NCI-H345 treated with DMSO at 0.1 percent for 48 hours (cell line): ENCODE data around the gene BLOC1S4.
A peak's percentile ranks its signal among the peaks of the same experiment; 100 is the strongest.
"Not testable (repeated sequence)": the region's sequence is repeated elsewhere in the genome, so short reads cannot be mapped to it uniquely, and the experiment has no call there.

Experiments used
- DNase-seq: peaks from one replicate; lab custom pipeline; 2025; ENCODE audit not compliant: unreplicated experiment; lab: John Stamatoyannopoulos, UW

The BLOC1S4 gene

GRCh38 chr4:6716018-6716911, at the start of gene BLOC1S4:
TSS of gene BLOC1S4 (plus strand) at chr4:6716174. CDS start at chr4:6716210, 36 bp downstream.
- peak; percentile 41 for DNase-seq

- DNase-seq, result no peak
Observed at GRCh38 chr4:6668391-6668790, 47.6 kb upstream of the BLOC1S4 start.

- DNase-seq, result no peak
Observed at GRCh38 chr4:6671648-6672047, 44.3 kb upstream of the BLOC1S4 start.

- DNase-seq, result no peak
Observed at GRCh38 chr4:6672131-6672530, 43.8 kb upstream of the BLOC1S4 start.

- not testable (repeated sequence) for DNase-seq
Observed at GRCh38 chr4:6672541-6673190, 43.3 kb upstream of the BLOC1S4 start.

GRCh38 chr4:6673191-6673659, 42.7 kb upstream of the BLOC1S4 start:
- DNase-seq, result peak; percentile 1

- peak; percentile 76 for DNase-seq
Observed at GRCh38 chr4:6673660-6674499, 42.1 kb upstream of the BLOC1S4 start.

- peak; percentile 2 for DNase-seq
Observed at GRCh38 chr4:6674500-6675149, 41.3 kb upstream of the BLOC1S4 start.

- DNase-seq, result no peak
Observed at GRCh38 chr4:6676722-6677558, 39.0 kb upstream of the BLOC1S4 start.

GRCh38 chr4:6680372-6681034, 35.5 kb upstream of the BLOC1S4 start:
- no peak for DNase-seq

GRCh38 chr4:6681191-6681590, 34.8 kb upstream of the BLOC1S4 start:
- no peak for DNase-seq

- DNase-seq, result no peak
Observed at GRCh38 chr4:6682862-6683590, 32.9 kb upstream of the BLOC1S4 start.

GRCh38 chr4:6684656-6685055, 31.3 kb upstream of the BLOC1S4 start:
- no peak for DNase-seq

GRCh38 chr4:6686104-6686787, 29.7 kb upstream of the BLOC1S4 start:
- no peak for DNase-seq

- DNase-seq, result peak; percentile 25
Observed at GRCh38 chr4:6687947-6688878, 27.8 kb upstream of the BLOC1S4 start.

GRCh38 chr4:6688879-6689505, 27.0 kb upstream of the BLOC1S4 start:
- DNase-seq, result no peak
